TTC549 (cell line): ENCODE measurements around the gene LILRB2.
"Not testable (repeated sequence)": the region's sequence is repeated elsewhere in the genome, so short reads cannot be mapped to it uniquely, and the experiment has no call there.

Experiments used
- FAIRE-seq: peaks from 2 replicates; lab custom pipeline; 2012; peaks lifted over from hg19 to GRCh38; lab: Jason Lieb, UNC

The LILRB2 gene

DNA sequence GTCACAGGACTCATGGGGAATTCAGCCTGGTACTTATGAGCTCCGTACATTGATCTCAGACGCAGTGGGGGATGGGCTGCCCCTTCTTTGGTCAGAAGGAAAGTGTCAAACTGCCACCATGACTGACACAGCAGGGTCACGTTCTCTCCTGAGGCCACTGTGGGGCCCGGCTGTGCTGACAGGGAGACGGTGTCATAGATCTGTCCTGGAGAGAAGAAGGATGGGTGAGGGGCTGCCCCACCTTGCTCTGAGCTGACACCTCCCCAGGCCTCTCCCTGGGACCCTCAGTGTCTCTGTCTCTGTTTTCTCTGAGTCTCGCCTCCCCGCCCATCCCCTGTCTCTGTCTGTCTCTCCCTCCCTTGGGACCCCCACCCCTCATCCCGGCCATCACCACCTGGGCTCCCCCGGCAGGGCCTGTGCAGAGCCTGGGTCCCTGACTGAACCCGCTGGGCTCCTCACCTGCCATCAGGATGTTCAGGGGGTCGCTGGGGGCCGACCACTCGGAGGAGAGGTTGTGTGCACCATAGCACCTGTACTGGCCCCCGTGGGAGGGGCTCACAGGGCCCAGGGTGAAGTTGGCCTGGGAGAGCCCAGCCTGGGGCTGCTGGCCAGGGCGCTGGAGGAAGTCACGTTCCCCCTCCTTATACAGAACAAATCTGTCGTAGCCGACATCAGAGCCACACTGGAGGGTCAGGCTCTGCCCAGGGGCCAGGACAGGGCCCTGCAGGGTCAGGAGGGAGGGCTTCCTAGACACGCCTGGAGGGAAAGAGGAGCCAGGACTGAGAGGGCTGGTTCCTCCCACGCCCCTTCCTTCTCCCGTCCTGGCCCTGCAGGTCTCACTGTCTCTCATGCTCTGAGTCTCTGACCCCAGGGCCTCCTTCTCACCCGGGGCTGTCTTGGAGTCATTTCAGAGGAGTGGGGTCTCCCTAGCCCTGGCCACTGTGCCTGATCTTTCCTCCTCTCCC, 40.3 kb downstream of the LILRB2 start:
- FAIRE-seq, result not testable (repeated sequence)

DNA sequence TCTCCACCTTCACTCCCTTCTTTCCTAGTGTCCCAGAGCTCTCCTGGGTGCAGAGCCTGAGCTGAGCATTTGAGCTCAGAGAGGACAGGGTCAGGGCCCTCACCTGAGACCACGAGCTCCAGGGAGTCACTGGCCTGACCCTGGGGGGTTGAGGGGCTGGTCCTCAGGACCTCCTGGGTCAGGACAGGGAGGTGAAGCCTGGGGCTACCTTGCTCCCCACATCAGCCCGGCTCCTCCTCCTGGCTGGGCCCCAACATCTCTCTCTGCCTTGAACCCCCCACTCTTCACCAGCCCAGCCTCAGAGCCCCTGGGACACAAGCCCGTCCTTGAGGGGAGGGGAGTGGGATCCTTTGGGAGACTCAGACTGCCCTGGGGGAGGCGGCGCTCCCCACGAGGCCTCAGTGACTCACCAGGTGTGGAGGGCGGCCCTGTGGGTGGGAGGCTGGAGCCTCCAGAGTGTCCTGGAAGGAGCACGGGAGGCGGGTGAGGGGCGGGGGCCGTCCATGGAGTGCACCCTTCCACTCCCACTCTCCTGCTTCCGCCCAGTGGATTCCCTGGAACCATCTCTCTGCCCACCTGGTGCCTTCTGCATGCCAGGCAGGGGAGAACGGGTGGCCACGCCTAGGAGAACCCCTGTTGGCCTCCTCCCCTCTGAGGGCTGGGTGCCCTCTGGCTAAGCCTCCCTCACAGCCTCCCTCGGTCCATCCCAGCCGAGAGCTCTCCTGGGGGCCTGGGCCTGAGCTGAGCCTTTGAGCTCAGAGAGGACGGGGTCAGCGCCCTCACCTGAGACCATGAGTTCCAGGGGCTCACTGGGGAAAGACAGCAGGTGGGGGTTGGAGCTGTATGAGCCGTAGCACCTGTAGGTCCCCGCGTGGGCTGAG, 41.2 kb downstream of the LILRB2 start:
- FAIRE-seq, result not testable (repeated sequence)

DNA sequence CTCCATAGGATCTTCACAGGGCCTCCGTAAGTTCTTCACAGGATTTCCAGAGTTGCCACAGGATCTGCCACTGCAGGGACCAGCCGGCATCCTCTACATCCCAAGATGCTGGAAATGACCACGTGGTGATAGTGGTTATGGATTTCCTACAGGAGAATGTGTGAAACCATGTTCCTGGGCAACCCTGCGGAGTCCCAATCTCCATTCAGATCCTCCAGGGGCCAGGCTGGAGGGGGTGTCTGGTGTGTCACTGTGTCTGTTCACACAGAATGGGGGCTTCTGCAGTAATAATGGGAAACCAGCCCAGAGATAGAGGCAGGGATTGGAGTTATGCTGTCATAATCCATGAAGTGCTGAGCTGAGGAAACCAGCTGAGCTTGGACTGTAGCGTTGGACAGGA, 47.0 kb downstream of the LILRB2 start:
- FAIRE-seq, result no peak

DNA sequence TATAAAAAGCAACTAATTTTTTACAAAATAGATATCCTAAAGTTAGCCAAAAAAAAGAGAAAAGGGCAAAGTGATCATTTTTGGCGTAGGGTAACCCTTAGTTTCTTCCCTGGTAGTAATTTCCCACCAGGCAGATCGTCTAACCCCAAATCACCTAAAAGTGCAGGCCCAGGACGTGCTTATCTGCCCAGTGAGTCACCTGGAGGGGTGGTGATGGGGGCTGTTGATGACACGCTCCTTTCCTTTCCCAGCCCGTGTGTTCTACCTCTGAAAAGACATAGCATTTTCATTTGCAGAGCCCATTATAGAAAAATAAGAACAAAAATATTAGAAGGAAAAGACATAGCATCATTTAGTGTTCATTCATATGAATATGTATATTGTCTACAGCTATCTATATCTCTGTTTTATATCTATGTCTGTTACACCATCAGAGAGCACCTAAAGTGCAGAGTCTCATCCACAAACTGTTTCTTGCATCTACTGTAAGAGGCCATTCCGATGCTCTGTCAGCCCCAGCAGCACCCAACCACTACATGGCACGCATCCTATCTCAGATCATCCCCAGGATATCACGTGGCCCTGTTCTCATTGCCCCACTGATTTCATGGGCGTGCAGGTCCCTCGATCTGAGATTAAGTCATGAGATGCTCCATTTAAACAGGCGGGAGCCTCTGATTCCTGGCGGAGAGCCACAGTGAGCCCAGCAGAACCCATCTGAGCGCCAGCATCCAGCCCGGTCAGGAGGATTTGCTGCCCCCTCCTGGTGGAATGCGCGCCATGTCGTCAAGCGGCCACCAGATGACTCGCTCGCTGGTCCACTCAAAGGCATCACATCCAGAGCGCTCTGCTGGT, 49.6 kb downstream of the LILRB2 start:
- FAIRE-seq, result no peak

DNA sequence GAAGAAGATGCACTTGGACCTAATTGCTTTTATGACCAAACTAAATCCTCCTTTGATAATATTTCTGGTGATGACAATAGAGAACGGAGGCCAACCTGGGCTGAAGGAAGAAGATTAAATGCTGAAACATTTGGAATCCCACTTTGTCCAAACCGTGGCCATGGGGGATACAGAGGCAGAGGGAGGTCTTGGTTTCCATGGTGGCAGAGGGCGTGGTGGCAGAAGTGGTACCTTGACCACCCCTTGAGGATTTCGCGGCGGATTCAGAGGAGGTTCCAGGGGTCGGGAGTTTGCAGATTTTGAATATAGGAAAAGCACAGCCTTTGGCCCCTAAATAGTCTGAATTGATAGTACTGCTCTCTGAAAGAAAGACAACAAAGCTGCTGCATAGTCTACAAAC, 50.9 kb downstream of the LILRB2 start:
- FAIRE-seq, result no peak

DNA sequence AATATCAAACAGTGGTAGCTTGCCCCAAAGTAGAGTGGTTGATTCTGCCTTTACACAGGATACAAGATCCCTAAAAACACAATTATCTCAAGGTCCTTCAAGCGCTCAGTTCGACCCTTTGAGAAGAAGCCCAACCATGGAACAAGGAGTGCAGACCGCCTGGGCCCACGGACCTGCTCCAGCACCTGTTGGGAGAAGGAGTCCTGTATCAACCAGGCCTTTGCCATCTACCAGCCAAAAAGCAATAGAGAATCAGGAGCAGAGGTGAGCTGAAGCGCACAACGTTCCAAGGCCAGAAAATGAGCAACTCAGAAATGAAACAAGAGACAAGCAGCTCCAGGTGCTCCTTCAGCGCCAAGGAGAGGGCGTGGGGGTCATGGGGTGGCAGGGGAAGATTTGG, 51.8 kb downstream of the LILRB2 start:
- no peak for FAIRE-seq

DNA sequence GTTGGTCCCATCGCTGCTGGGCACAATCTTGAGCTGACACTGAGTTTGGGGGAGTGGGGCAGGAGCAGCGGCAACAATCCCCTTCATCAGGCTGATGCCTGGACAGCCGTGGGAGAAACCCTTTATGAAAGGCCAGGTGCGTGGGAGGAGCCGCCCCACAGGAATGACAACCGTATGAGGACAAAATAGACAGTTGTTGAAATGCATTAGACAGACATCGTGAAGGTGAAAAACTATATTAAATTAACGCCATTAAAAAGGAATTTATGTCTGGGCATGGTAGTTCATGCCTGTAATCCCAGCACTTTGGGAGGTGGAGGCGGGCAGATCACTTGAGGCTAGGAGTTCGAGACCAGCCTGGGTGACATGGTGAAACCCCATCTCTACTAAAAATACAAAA, 56.3 kb downstream of the LILRB2 start:
- not testable (repeated sequence) for FAIRE-seq

DNA sequence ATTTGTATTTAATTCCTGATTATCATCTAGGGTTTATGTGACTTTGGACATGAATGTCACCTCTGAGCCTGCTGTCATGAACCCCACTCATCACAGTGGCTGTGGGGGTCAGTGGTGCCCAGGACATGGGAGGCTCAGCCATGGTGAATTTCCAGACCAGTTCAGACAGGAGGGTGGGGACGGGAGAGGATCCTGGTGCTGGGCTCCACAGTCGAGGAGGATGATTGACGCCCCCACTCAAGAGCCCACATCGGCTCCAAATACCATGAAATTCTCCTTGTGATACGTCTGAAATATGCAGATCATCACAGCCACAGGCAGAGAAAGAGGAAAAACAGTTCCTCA, 57.0 kb downstream of the LILRB2 start:
- not testable (repeated sequence) for FAIRE-seq
